GM12873 (cell line): Measurements from ENCODE around the gene AK8.

ENCODE experiments used
- TF ChIP-seq, protein P1 (sequence below): IDR thresholded peaks from 2 replicates; pipeline ENCODE4 v1.5.1; 2012; ENCODE audit warnings: low read depth, mild to moderate bottlenecking, moderate library complexity, low read length, control low read depth; ENCODE audit not compliant: insufficient read depth; ENCODE audit errors: missing control alignments

The AK8 gene

GRCh38 chr9:132750668-132751067, 127.4 kb downstream of the AK8 start:
- TF ChIP-seq, protein P1, sequence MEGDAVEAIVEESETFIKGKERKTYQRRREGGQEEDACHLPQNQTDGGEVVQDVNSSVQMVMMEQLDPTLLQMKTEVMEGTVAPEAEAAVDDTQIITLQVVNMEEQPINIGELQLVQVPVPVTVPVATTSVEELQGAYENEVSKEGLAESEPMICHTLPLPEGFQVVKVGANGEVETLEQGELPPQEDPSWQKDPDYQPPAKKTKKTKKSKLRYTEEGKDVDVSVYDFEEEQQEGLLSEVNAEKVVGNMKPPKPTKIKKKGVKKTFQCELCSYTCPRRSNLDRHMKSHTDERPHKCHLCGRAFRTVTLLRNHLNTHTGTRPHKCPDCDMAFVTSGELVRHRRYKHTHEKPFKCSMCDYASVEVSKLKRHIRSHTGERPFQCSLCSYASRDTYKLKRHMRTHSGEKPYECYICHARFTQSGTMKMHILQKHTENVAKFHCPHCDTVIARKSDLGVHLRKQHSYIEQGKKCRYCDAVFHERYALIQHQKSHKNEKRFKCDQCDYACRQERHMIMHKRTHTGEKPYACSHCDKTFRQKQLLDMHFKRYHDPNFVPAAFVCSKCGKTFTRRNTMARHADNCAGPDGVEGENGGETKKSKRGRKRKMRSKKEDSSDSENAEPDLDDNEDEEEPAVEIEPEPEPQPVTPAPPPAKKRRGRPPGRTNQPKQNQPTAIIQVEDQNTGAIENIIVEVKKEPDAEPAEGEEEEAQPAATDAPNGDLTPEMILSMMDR: no peak

- TF ChIP-seq, protein P1: no peak
Measured at GRCh38 chr9:132749306-132749705, 128.8 kb downstream of the AK8 start.

GRCh38 chr9:132748450-132748849, 129.6 kb downstream of the AK8 start:
- TF ChIP-seq, protein P1: no peak

- TF ChIP-seq, protein P1: no peak
Measured at GRCh38 chr9:132745756-132746709, 132.1 kb downstream of the AK8 start.

DNA sequence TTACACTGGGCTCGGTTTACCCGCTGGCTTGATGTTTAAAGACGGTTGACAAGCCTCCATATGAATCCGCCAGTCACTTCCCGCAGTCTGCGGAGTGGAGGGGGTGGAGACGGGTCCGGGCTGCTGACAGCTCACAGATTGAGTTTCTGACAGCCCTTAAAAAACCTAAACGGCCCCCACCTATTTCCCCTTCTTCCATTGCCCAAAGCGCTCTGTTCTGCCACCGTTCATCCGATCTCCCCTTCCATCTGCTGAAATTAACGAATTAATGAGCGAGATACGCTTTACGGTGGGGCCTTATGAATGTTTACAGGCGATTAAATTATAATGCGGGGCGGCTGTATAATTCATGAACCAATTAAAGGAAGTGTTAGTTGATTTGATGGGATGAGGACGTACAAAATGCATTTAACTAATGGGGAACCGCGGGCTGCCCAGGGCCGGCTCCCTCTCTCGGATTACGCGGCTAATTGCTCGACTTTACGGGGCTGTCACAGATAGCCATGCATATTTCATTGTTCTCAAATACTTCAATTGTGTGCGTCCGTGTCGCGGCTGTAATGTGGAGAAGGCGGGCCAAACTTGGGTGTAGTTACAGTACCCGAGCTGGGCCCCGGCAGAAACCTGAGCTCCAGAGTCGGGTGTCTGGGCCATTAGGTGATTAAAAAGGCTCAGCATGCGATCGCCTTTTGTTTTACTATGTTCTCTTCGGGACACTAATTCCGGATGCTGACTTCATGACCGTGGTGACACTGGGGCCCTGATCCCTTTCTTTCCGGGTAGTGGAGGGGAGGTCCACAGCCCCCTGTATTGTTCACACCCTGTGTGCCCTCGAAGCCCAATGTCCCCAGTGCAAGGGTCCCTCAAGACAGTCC, 133.0 kb downstream of the AK8 start:
- TF ChIP-seq, protein P1: no peak

- TF ChIP-seq, protein P1: no peak
Measured at GRCh38 chr9:132743931-132744479, 134.1 kb downstream of the AK8 start.
